GM12878 (cell line): Measurements from ENCODE around the gene PF4V1. TPM values are rescaled to one million over a fixed set of nuclear protein-coding genes. Genes with fewer than 3 reads are reported as not detected.

Experiments used
- ATAC-seq: fragments of 200-7000 bp; cut with Tn5 transposase; 3 replicates; pipeline ENCODE4 v1.9.1; 2020; ENCODE audit warnings: mild to moderate bottlenecking, moderate library complexity
- BruUV-seq: library from RNA; stranded (reverse); fragments of 400-500 nt; replicated peaks from 2 replicates; lab custom pipeline; 2021; lab: Mats Ljungman, UMichigan
- CTCF ChIA-PET: fragments of 300-600 bp; sonication (Branson Sonifier 250); formaldehyde crosslinking; extraction: SDS; loops from one replicate; lab custom pipeline; 2021; ENCODE audit warnings: inconsistent platforms; lab: Yijun Ruan, JAX
- POLR2A ChIA-PET: fragments of 350-600 bp; formaldehyde crosslinking; extraction: SDS; loops from one replicate; lab custom pipeline; 2021; ENCODE audit warnings: inconsistent platforms; lab: Charles Lee
- RAD21 ChIA-PET: fragments of 300-600 bp; sonication (Branson Sonifier 250); formaldehyde crosslinking; loops from one replicate; lab custom pipeline; 2023; ENCODE audit warnings: antibody characterized with exemption; ENCODE audit not compliant: unreplicated experiment; lab: Charles Lee
- SMC1A ChIA-PET: fragments of 300-600 bp; sonication (Branson Sonifier 250); formaldehyde crosslinking; loops from one replicate; lab custom pipeline; 2023; ENCODE audit not compliant: unreplicated experiment, uncharacterized antibody; lab: Charles Lee
- DNase-seq: peaks from one replicate; pipeline ENCODE4 v3.0.0-alpha.2; 2011; ENCODE audit warnings: low read depth, low spot score
- FAIRE-seq: peaks from 3 replicates; lab custom pipeline; 2011; peaks lifted over from hg19 to GRCh38; lab: Jason Lieb, UNC
- H2AFZ ChIP-seq: 2 replicates; pipeline ENCODE4 v1.6.0; 2011; ENCODE audit warnings: low read depth, low read length, control low read depth; ENCODE audit not compliant: control insufficient read depth
- H3K27ac ChIP-seq: 2 replicates; pipeline ENCODE4 v1.5.1; 2011; ENCODE audit warnings: control low read depth; ENCODE audit not compliant: control insufficient read depth, insufficient read depth
- H3K27me3 ChIP-seq, 2 experiments: replicated peaks in 1 of 2; 2 replicates each; pipeline versions ENCODE4 v1.6.0 to v1.6.1; 2011; ENCODE audit warnings: low read length in 1 of 2; ENCODE audit not compliant: control insufficient read depth in 2 of 2, insufficient read depth in 2 of 2
- H3K36me3 ChIP-seq, 2 experiments: 2 replicates each; pipeline ENCODE4 v1.5.1; 2011; ENCODE audit warnings: low read length in 1 of 2; ENCODE audit not compliant: control insufficient read depth in 2 of 2, insufficient read depth in 2 of 2
- H3K4me1 ChIP-seq: 2 replicates; pipeline ENCODE4 v1.6.1; 2011; ENCODE audit warnings: mild to moderate bottlenecking, low read length, moderate library complexity, mixed read lengths; ENCODE audit not compliant: control insufficient read depth, insufficient read depth
- H3K4me2 ChIP-seq: 2 replicates; pipeline ENCODE4 v1.6.0; 2011; ENCODE audit warnings: control low read depth; ENCODE audit not compliant: control insufficient read depth, insufficient read depth
- H3K4me3 ChIP-seq: fragments of 200-600 bp; sonication (generic); 2 replicates; pipeline ENCODE4 v1.5.1; 2016
- H3K79me2 ChIP-seq: 2 replicates; pipeline ENCODE4 v1.6.0; 2011; ENCODE audit warnings: low read length; ENCODE audit not compliant: control insufficient read depth, insufficient read depth
- H3K9ac ChIP-seq: 2 replicates; pipeline ENCODE4 v1.8.0; 2011; ENCODE audit warnings: low read length, control low read depth, mixed read lengths; ENCODE audit not compliant: control insufficient read depth, insufficient read depth
- H3K9me3 ChIP-seq: replicated peaks from 3 replicates; pipeline ENCODE4 v1.5.1; 2011; ENCODE audit warnings: mild to moderate bottlenecking, low read length; ENCODE audit not compliant: control insufficient read depth, insufficient read depth
- H4K20me1 ChIP-seq: 2 replicates; pipeline ENCODE4 v1.6.0; 2011; ENCODE audit not compliant: control insufficient read depth, insufficient read depth
- BCL3 ChIP-seq: IDR thresholded peaks from 2 replicates; pipeline ENCODE4 v1.6.1; 2011; ENCODE audit warnings: borderline replicate concordance, low read depth, mild to moderate bottlenecking, moderate library complexity, low read length; ENCODE audit not compliant: insufficient read depth, poor library complexity, severe bottlenecking
- EED ChIP-seq: sonication (generic); IDR thresholded peaks from 2 replicates; pipeline ENCODE4 v1.6.1; 2016; ENCODE audit warnings: antibody characterized with exemption, low read depth
- ETV6 ChIP-seq, 2 experiments: fragments of 450-650 bp in 1 of 2; IDR thresholded peaks in 1 of 2; conservative IDR thresholded peaks in 1 of 2; 2 replicates each; pipeline ENCODE4 v1.6.1; 2014; ENCODE audit warnings: antibody characterized with exemption in 1 of 2, borderline replicate concordance in 1 of 2, low read depth in 1 of 2, mild to moderate bottlenecking in 1 of 2, moderate library complexity in 1 of 2
- HDGF ChIP-seq: fragments of 450-650 bp; IDR thresholded peaks from 2 replicates; pipeline ENCODE4 v1.6.1; 2016; ENCODE audit warnings: antibody characterized with exemption
- IRF5 ChIP-seq: fragments of 450-650 bp; IDR thresholded peaks from 2 replicates; pipeline ENCODE4 v1.6.1; 2017; ENCODE audit warnings: borderline replicate concordance
- JUNB ChIP-seq: IDR thresholded peaks from 2 replicates; pipeline ENCODE4 v1.6.1; 2016; ENCODE audit warnings: antibody characterized with exemption, mild to moderate bottlenecking
- KAT2A ChIP-seq: conservative IDR thresholded peaks from 2 replicates; pipeline ENCODE4 v1.6.1; 2011; ENCODE audit warnings: low read depth, low read length; ENCODE audit not compliant: control insufficient read depth
- NR2F1 ChIP-seq: fragments of 450-650 bp; conservative IDR thresholded peaks from 2 replicates; pipeline ENCODE4 v1.6.1; 2017; ENCODE audit warnings: mild to moderate bottlenecking
- YY1 ChIP-seq: IDR thresholded peaks from 2 replicates; pipeline ENCODE4 v1.6.1; 2011; ENCODE audit warnings: low read depth, mild to moderate bottlenecking, low read length
- ZNF207 ChIP-seq: fragments of 450-650 bp; IDR thresholded peaks from 2 replicates; pipeline ENCODE4 v1.6.1; 2014; ENCODE audit warnings: antibody characterized with exemption, mild to moderate bottlenecking, borderline replicate concordance
- ZNF274 ChIP-seq: IDR thresholded peaks from one replicate; pipeline ENCODE4 v1.8.0; 2011; ENCODE audit not compliant: insufficient read length, insufficient read depth
- in situ Hi-C: fragments of 300-500 bp; cut with MboI; formaldehyde crosslinking; loops from 9 replicates; pipeline ENCODE4 v1.14.3; 2018; ENCODE audit warnings: mixed read lengths
- intact Hi-C: fragments of 100-400 bp; cut with micrococcal nuclease; formaldehyde crosslinking; loops from one replicate; pipeline ENCODE4 v1.14.2; 2022; ENCODE audit not compliant: unreplicated experiment
- polyA plus RNA-seq, 11 experiments: library from polyadenylated mRNA; depleted of rRNA in 4 of 11; unstranded in 6 of 11; stranded (reverse) in 5 of 11; fragments of >200 nt; fragmentation: Nextera tagmentation in 4 of 11; fragmentation: Illumina TruSeq in 1 of 11; extraction: Ambion mirVana in 4 of 11; extraction: Trizol in 1 of 11; gene quantifications; 1 replicate in 1 of 11; 2 replicates in 10 of 11; pipeline versions ENCODE4 v1.2.1 to v1.2.3, GENCODE V29; 2011 to 2016; ENCODE audit warnings: inconsistent platforms in 2 of 11, missing spikeins in 2 of 11, low read depth in 1 of 11
- total RNA-seq, 4 experiments: library from RNA; depleted of rRNA in 3 of 4; stranded (reverse); fragments of >200 nt in 3 of 4; fragmentation: Illumina TruSeq in 1 of 4; extraction: Trizol in 1 of 4; gene quantifications; 2 replicates each; pipeline versions ENCODE4 v1.2.1 to v1.2.3, GENCODE V29; 2013 to 2021

The PF4V1 gene
- total and polyA plus RNA-seq, 10 of the 15 experiments (the other 5 are each of a cell fraction or from before 2014, with no cell fraction given): not detected

DNA sequence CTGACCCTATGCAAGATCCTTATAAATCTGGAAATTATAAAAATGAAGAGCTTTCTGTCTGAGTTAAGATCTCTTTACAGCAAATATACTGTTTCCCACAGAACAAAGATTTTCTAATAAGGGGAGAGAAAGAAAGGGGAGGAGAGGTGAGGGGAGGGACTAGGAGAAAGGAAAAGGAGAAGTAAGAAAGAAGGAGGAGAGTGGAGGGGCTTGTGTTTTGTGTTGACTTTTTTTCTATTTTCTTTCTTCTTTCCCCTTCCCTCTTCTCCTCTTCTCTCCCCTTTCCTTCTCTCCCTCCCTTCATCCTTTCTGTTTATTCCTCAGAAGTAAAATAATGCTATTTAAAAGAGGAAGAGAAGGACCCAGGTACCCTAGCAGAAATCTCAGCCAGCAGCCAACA lies 10.4 kb upstream of the PF4V1 start (continued):
- no peak for TF ChIP-seq IRF5
- no peak for TF ChIP-seq KAT2A
- no peak for TF ChIP-seq ZNF274
- TF ChIP-seq HDGF: no peak
- TF ChIP-seq NR2F1: no peak
- TF ChIP-seq BCL3: no peak
- no peak for TF ChIP-seq ETV6 (conservative IDR thresholded peaks at IDR 0.05 in 1 of 2, IDR thresholded peaks at IDR 0.05 in 1 of 2; ENCODE audit: borderline replicate concordance in 1 of 2, low read depth in 1 of 2)
- TF ChIP-seq JUNB: no peak

DNA sequence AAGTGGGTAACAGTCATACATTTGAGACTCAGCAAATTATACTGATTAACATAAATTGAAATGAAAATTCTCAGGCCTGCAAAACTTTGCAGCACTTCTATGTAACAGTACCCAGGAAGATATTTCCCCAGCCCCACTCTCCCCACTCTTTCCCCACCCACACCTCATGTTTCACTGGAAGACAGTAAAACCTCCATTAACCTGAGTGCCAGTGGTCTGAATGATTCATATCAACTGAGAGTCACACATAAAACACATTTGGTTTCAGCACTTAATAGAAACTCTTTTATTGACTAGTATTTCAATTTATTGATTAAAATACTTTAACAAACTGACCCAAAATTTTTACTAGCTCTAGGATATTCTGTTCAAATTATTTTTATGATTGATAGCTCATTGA lies 9.7 kb upstream of the PF4V1 start:
- Histone ChIP-seq H3K4me3 (no peak overlapping the region), H4K20me1 (no peaks in the 10 kb centered on the region), H2AFZ (no peak overlapping the region), H3K4me1 (no peaks in the 10 kb centered on the region), H3K79me2 (no peaks in the 10 kb centered on the region), H3K9me3 (no peaks in the 10 kb centered on the region), H3K27me3 (no peaks in the 10 kb centered on the region), H3K27ac (no peak overlapping the region), H3K36me3 (no peaks in the 10 kb centered on the region), H3K9ac (no peak overlapping the region), H3K4me2 (no peak overlapping the region)
- in situ Hi-C loops (no loop called here), intact Hi-C loops (no loop called here)
- CTCF ChIA-PET: interaction anchor here (2.1 kb wide), 1 partner anchor 21 kb away, joined by 6 read pairs; no protein-coding TSS in a partner anchor
- no peak for DNase-seq
- no TSS peak for BruUV-seq
- no peak for FAIRE-seq
- TF ChIP-seq KAT2A (no peak), YY1 (no peak), EED (no peak), BCL3 (no peak), ZNF207 (no peak)
- POLR2A ChIA-PET: no interaction called here
- RAD21 ChIA-PET: no interaction called here
- SMC1A ChIA-PET: interaction anchor here (0.6 kb wide), 1 partner anchor 212 kb away, joined by 3 read pairs; no protein-coding TSS in a partner anchor
- ATAC-seq: no peak
